ENCODE results near the gene BAIAP2. TPM values are rescaled to one million over a fixed set of nuclear protein-coding genes. Genes with fewer than 3 reads are reported as not detected.

BAIAP2 gene
- total and polyA plus RNA-seq, 2 donors (not counting 3 experiments of a cell fraction or from before 2014, with no cell fraction given), result 12.3 to 18.6 TPM

GRCh38 chr17:81127133-81127455 lies 92.1 kb downstream of the BAIAP2 start:
- no peak overlapping the region for H3K4me3 ChIP-seq (replicated peaks in 1 of 3; ENCODE audit: insufficient read depth in 1 of 3, low read depth in 1 of 3, low read length in 3 of 3)
- no peak for FAIRE-seq
- H2AFZ ChIP-seq (ENCODE audit: low read depth, low read length), result no peak overlapping the region
- no peak for DNase-seq (ENCODE audit: low read depth, low spot score)
- H3K4me2 ChIP-seq (ENCODE audit: insufficient read depth, low read length), result no peak overlapping the region
- H3K4me1 ChIP-seq (ENCODE audit: control insufficient read depth, extremely low read depth, insufficient read depth, low read length), result no peaks in the 10 kb centered on the region
- POLR2A ChIA-PET, result no interaction called here
- CTCF ChIA-PET, result no interaction called here
- peaks cover 4 to 9% of the 10 kb centered on the region in 2 experiments for H3K27me3 ChIP-seq (ENCODE audit: control insufficient read depth in 2 of 2, insufficient read depth in 2 of 2, low read length in 2 of 2)
- no peak overlapping the region for H3K27ac ChIP-seq (ENCODE audit: insufficient read depth, low read depth, low read length)
- no peak for TF ChIP-seq FOS (IDR thresholded peaks at IDR 0.05; ENCODE audit: borderline replicate concordance, insufficient read depth, low read length)
- no peaks in the 10 kb centered on the region for H4K20me1 ChIP-seq (replicated peaks; ENCODE audit: control insufficient read depth, extremely low read depth, insufficient read depth, low read length)
- H3K9me3 ChIP-seq (replicated peaks; ENCODE audit: control insufficient read depth, insufficient read depth, low read length), result no peaks in the 10 kb centered on the region
- H3K9ac ChIP-seq (replicated peaks; ENCODE audit: extremely low read depth, insufficient read depth, low read length), result no peak overlapping the region
- no peaks in the 10 kb centered on the region for H3K36me3 ChIP-seq (ENCODE audit: control insufficient read depth in 2 of 2, extremely low read depth in 1 of 2, insufficient read depth in 2 of 2, low read length in 2 of 2)
- dilution Hi-C loops (cut with MboI; ENCODE audit: extremely low pct_ligation_motif_present, low sequenced_read_pairs), result no loop called here
- no peaks in the 10 kb centered on the region for H3K9me1 ChIP-seq (replicated peaks; ENCODE audit: control insufficient read depth, extremely low read depth, insufficient read depth, low read length)
- no peaks in the 10 kb centered on the region for H3K79me2 ChIP-seq (ENCODE audit: control insufficient read depth, insufficient read depth, low read length)
- intact Hi-C loops (cut with micrococcal nuclease), result no loop called here
- no TSS peak for BruUV-seq (replicated peaks)

- ChIA-PET CTCF (no interaction called here), POLR2A (no interaction called here)
- H3K27ac ChIP-seq (ENCODE audit: insufficient read depth, low read depth, low read length), result no peak overlapping the region
- DNase-seq (ENCODE audit: low read depth, low spot score) (no peak), FAIRE-seq (no peak)
- no peak overlapping the region for H3K9ac ChIP-seq (replicated peaks; ENCODE audit: extremely low read depth, insufficient read depth, low read length)
- no peak overlapping the region for H3K4me2 ChIP-seq (ENCODE audit: insufficient read depth, low read length)
- dilution Hi-C loops (cut with MboI; ENCODE audit: extremely low pct_ligation_motif_present, low sequenced_read_pairs), result no loop called here
- H3K27me3 ChIP-seq (ENCODE audit: control insufficient read depth in 2 of 2, insufficient read depth in 2 of 2, low read length in 2 of 2), result peaks cover 3 to 4% of the 10 kb centered on the region in 2 experiments
- BruUV-seq (replicated peaks), result no TSS peak
- H3K9me3 ChIP-seq (replicated peaks; ENCODE audit: control insufficient read depth, insufficient read depth, low read length), result no peaks in the 10 kb centered on the region
- TF ChIP-seq MYC (IDR thresholded peaks at IDR 0.05; ENCODE audit: low read depth, low read length) (no peak), FOS (IDR thresholded peaks at IDR 0.05; ENCODE audit: borderline replicate concordance, insufficient read depth, low read length) (no peak), MAX (IDR thresholded peaks at IDR 0.05; ENCODE audit: insufficient read depth, insufficient read length) (no peak), GATA2 (IDR thresholded peaks at IDR 0.05; ENCODE audit: insufficient read depth, insufficient read length, low read depth, low read length) (no peak), JUN (IDR thresholded peaks at IDR 0.05; ENCODE audit: borderline replicate concordance, insufficient read depth, insufficient read length, low read depth) (no peak), CTCF (IDR thresholded peaks at IDR 0.05; ENCODE audit: extremely low read depth in 1 of 2, insufficient read depth in 1 of 2, low read depth in 1 of 2, low read length in 2 of 2) (no peak), POLR2AphosphoS5 (IDR thresholded peaks at IDR 0.05; ENCODE audit: insufficient read depth, low read depth, low read length) (no peak), POLR2A (IDR thresholded peaks at IDR 0.05; ENCODE audit: low read depth, low read length) (no peak), EZH2 (IDR thresholded peaks at IDR 0.05; ENCODE audit: borderline replicate concordance, low read depth, low read length, severe bottlenecking) (no peak)
- no peak overlapping the region for H2AFZ ChIP-seq (ENCODE audit: low read depth, low read length)
- H3K9me1 ChIP-seq (replicated peaks; ENCODE audit: control insufficient read depth, extremely low read depth, insufficient read depth, low read length), result no peaks in the 10 kb centered on the region
- H3K36me3 ChIP-seq (ENCODE audit: control insufficient read depth in 2 of 2, extremely low read depth in 1 of 2, insufficient read depth in 2 of 2, low read length in 2 of 2), result no peaks in the 10 kb centered on the region
- H3K4me3 ChIP-seq (replicated peaks in 1 of 3; ENCODE audit: insufficient read depth in 1 of 3, low read depth in 1 of 3, low read length in 3 of 3), result no peak overlapping the region
- H3K4me1 ChIP-seq (ENCODE audit: control insufficient read depth, extremely low read depth, insufficient read depth, low read length), result no peaks in the 10 kb centered on the region
- no peaks in the 10 kb centered on the region for H4K20me1 ChIP-seq (replicated peaks; ENCODE audit: control insufficient read depth, extremely low read depth, insufficient read depth, low read length)
- intact Hi-C loops (cut with micrococcal nuclease), result no loop called here
- no peaks in the 10 kb centered on the region for H3K79me2 ChIP-seq (ENCODE audit: control insufficient read depth, insufficient read depth, low read length)
These were observed 92.7 kb downstream of the BAIAP2 start for GRCh38 chr17:81127526-81128177.

All from endothelial cell of umbilical vein (primary cell).